Lower lobe of right lung (tissue), 2 donors: ENCODE measurements around the gene ASB18. TPM values are rescaled to one million over a fixed set of nuclear protein-coding genes. Genes with fewer than 3 reads are reported as not detected.

Source experiments
- ATAC-seq, 2 donors: fragments of 200-7000 bp; cut with Tn5 transposase; one replicate each; pipeline ENCODE4 v1.9.1; 2020 to 2022; ENCODE audit warnings: mild to moderate bottlenecking in 2 of 2, moderate library complexity in 2 of 2
- DNase-seq: peaks from one replicate; pipeline ENCODE4 v3.0.0-alpha.2; 2020
- H3K27ac ChIP-seq: fragments of 200-600 bp; one replicate; pipeline ENCODE4 v1.8.0; 2022
- H3K27me3 ChIP-seq: fragments of 200-600 bp; one replicate; pipeline ENCODE4 v1.8.0; 2022; ENCODE audit warnings: low read depth
- H3K36me3 ChIP-seq: fragments of 200-600 bp; one replicate; pipeline ENCODE4 v1.8.0; 2022; ENCODE audit warnings: mild to moderate bottlenecking
- H3K4me1 ChIP-seq: fragments of 200-600 bp; one replicate; pipeline ENCODE4 v1.8.0; 2022
- H3K4me3 ChIP-seq: fragments of 200-600 bp; one replicate; pipeline ENCODE4 v1.8.0; 2022; ENCODE audit warnings: mild to moderate bottlenecking
- H3K9me3 ChIP-seq: fragments of 200-600 bp; one replicate; pipeline ENCODE4 v1.8.0; 2022
- CTCF ChIP-seq: fragments of 200-600 bp; IDR thresholded peaks from one replicate; pipeline ENCODE4 v1.8.0; 2022; ENCODE audit warnings: antibody characterized with exemption, mild to moderate bottlenecking
- intact Hi-C: fragments of 100-400 bp; cut with DNase I; formaldehyde crosslinking; loops from one replicate; pipeline ENCODE4 v1.11.0; 2022
- total RNA-seq: library from RNA; stranded (reverse); fragmentation: NEBNext Ultra II Directional; extraction: Animal tissue kit (Norgen Biotek cat#: 25700); gene quantifications from one replicate; pipeline ENCODE4 v1.2.1, GENCODE V29; 2021
- donor health status: DM: no; HTN: yes; CAD: no; lungs with severe emphysema.

ASB18 gene
- total RNA-seq, 1 donor from 2014 or later = not detected

DNA sequence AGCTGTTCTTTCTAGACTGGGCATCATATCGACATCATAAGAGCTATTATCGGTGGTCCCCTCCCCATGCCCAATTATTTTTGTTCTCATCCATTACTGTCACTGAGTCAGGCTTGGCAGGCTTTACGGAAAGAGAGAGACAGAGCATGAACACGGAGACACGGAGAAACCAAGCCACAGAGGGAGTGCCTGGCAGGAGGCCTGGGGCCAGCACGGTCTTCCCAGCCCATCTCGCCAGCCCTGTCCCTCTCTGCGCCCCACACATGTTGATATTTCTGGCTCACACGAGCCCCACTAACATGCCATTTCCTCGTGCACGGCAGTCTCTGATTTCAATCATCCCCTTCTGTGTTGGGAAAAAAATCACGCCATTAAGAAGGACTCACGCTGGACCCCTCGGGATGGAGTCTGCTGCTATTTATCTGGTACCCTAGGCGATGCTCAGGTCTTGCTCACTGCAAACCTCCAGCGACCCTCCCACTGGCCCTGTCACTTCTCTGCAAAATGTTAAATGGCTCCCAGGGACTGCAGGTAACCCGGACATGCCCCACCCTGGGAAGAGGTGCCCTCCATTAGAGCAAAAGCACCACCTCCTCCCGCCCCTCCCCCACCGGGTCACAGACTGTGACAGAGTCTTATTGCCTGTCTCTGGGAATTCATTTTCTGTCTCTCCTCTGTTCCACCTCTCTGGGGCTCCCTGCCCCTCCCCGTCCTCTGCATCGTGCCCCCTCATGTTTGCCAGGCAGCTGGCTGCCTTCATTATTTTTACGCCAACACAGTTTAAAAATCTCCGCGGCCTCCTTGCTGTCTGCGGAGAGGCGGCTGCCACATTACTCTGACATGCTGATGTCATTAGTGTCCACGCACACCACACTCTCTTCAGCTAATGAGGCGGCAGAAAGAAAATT is 55.9 kb downstream of the ASB18 start:
- ATAC-seq (no peak), DNase-seq (no peak)
- TF ChIP-seq CTCF = no peak
- H3K27me3 ChIP-seq = peaks cover 14% of the 10 kb centered on the region
- H3K4me1 ChIP-seq = no peaks in the 10 kb centered on the region
- no peaks in the 10 kb centered on the region for H3K9me3 ChIP-seq
- H3K27ac ChIP-seq = no peak overlapping the region
- no peak overlapping the region for H3K4me3 ChIP-seq
- H3K36me3 ChIP-seq = no peaks in the 10 kb centered on the region
- intact Hi-C loops = no loop called here

DNA sequence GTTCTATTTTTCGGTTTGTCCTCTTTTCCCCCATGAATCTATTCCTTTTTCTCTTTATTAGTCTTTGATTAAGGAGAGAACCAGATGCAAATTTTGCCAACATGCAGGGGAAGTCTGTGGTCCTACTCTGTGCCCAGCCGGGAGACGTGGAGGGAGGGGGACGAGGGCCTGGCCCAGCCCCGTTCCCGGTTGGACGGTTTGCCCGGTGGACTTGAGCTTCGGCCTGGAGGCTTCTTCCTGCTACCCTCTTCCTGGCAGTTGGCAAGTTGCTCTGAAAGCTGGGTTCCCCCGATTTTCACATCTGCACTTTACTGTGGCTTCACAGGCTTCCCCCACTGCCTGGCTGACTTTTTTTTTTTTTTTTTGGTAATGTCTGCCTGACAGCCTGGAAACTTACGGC is 56.7 kb downstream of the ASB18 start:
- H3K27me3 ChIP-seq = peaks cover 11% of the 10 kb centered on the region
- H3K27ac ChIP-seq = no peak overlapping the region
- ATAC-seq (no peak), DNase-seq (no peak)
- H3K9me3 ChIP-seq = no peaks in the 10 kb centered on the region
- no peak overlapping the region for H3K4me3 ChIP-seq
- H3K4me1 ChIP-seq = no peaks in the 10 kb centered on the region
- no peak for TF ChIP-seq CTCF
- H3K36me3 ChIP-seq = no peaks in the 10 kb centered on the region
- intact Hi-C loops = no loop called here

GRCh38 chr2:236205867-236206645 is 58.1 kb downstream of the ASB18 start:
- Histone ChIP-seq H3K27ac (no peak overlapping the region), H3K9me3 (no peaks in the 10 kb centered on the region), H3K4me3 (no peak overlapping the region), H3K27me3 (peaks cover 5% of the 10 kb centered on the region), H3K36me3 (no peaks in the 10 kb centered on the region), H3K4me1 (no peaks in the 10 kb centered on the region)
- intact Hi-C loops = no loop called here
- no peak for TF ChIP-seq CTCF
- ATAC-seq (no peak), DNase-seq (no peak)

- no peak for TF ChIP-seq CTCF
- Histone ChIP-seq H3K27me3 (peaks cover 5% of the 10 kb centered on the region), H3K27ac (no peak overlapping the region), H3K36me3 (no peaks in the 10 kb centered on the region), H3K4me3 (no peak overlapping the region), H3K9me3 (no peaks in the 10 kb centered on the region), H3K4me1 (no peaks in the 10 kb centered on the region)
- DNase-seq = no peak
- no peak for ATAC-seq
- intact Hi-C loops = no loop called here
Measured at GRCh38 chr2:236204953-236205352, 59.3 kb downstream of the ASB18 start.

DNA sequence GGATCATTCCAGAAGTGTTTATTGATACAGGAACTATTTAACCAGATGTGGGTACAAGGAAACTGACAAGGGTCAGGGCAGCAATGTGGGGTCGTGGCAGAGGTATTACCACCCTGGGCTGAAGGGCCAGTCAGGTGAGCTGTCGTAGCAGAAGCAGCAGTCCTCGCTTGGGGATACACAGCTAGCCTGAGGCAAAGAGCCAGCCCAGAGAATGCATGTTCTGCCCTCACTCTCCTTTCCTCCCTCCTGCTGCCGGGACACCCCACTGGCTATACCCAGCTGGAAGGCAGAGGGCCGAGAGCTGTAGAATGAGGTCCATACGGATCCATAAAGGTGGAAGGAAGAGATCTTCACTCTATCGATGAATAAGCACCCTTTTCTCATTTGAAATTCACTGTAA is 63.8 kb downstream of the ASB18 start:
- Histone ChIP-seq H3K27ac (no peak overlapping the region), H3K9me3 (no peaks in the 10 kb centered on the region), H3K27me3 (peaks cover 5% of the 10 kb centered on the region), H3K4me1 (no peaks in the 10 kb centered on the region), H3K36me3 (no peaks in the 10 kb centered on the region), H3K4me3 (no peak overlapping the region)
- intact Hi-C loops = no loop called here
- DNase-seq (no peak), ATAC-seq (no peak)
- TF ChIP-seq CTCF = no peak
